Activated B cell treated with CpG ODN at 0.5 μM for 24 hours (primary cell): Measurements from ENCODE around the gene OR1M1. TPM values are rescaled to one million over a fixed set of nuclear protein-coding genes. Genes with fewer than 3 reads are reported as not detected.

Experiments used
- ATAC-seq: fragments of 200-7000 bp; cut with Tn5 transposase; one replicate; pipeline ENCODE4 v1.10.0; 2021; ENCODE audit warnings: low read depth, mild to moderate bottlenecking, moderate library complexity
- CTCF ChIA-PET: fragments of 350-600 bp; sonication (Branson Sonifier 250); formaldehyde crosslinking; loops from one replicate; lab custom pipeline; 2021; ENCODE audit warnings: antibody characterized with exemption; lab: Charles Lee
- POLR2A ChIA-PET: fragments of 350-600 bp; sonication (Branson Sonifier 250); formaldehyde crosslinking; loops from one replicate; lab custom pipeline; 2021; ENCODE audit warnings: antibody characterized with exemption; lab: Charles Lee
- DNase-seq: peaks from one replicate; pipeline ENCODE4 v3.0.0; 2022
- H3K27ac Mint-ChIP-seq: one replicate; pipeline ENCODE4 v1.8.0; 2020; ENCODE audit warnings: mixed read lengths
- H3K27me3 Mint-ChIP-seq: one replicate; pipeline ENCODE4 v1.8.0; 2021; ENCODE audit warnings: mixed read lengths
- H3K36me3 Mint-ChIP-seq: one replicate; pipeline ENCODE4 v1.8.0; 2021; ENCODE audit warnings: low read depth, mixed read lengths
- H3K4me1 Mint-ChIP-seq: one replicate; pipeline ENCODE4 v1.8.0; 2021; ENCODE audit warnings: mixed read lengths
- H3K4me3 Mint-ChIP-seq: one replicate; pipeline ENCODE4 v1.8.0; 2020; ENCODE audit warnings: mild to moderate bottlenecking, mixed read lengths
- H3K9me3 Mint-ChIP-seq: one replicate; pipeline ENCODE4 v1.8.0; 2020; ENCODE audit warnings: mixed read lengths
- CTCF ChIP-seq: fragments of 200-600 bp; IDR thresholded peaks from one replicate; pipeline ENCODE4 v1.8.0; 2022; ENCODE audit warnings: antibody characterized with exemption, mild to moderate bottlenecking
- intact Hi-C: fragments of 100-400 bp; cut with micrococcal nuclease; formaldehyde crosslinking; loops from one replicate; pipeline ENCODE4 v1.15.1; 2024
- total RNA-seq: library from RNA; stranded (reverse); gene quantifications from 2 replicates; pipeline ENCODE4 v1.2.3, GENCODE V29; 2022

The OR1M1 gene
- not detected in 2 replicates for total RNA-seq

GRCh38 chr19:9086761-9087160 is at the start of gene OR1M1:
OR1M1 (plus strand) TSS chr19:9087061; CDS start chr19:9093245, 6,184 bp downstream.
- peaks cover 2% of the 10 kb centered on the region for H3K27me3 Mint-ChIP-seq
- no peak for ATAC-seq
- POLR2A ChIA-PET, result no interaction called here
- DNase-seq, result no peak
- H3K4me3 Mint-ChIP-seq, result no peak within 1 kb of the TSS
- H3K4me1 Mint-ChIP-seq, result no peaks in the 10 kb centered on the region
- H3K9me3 Mint-ChIP-seq, result no peaks in the 10 kb centered on the region
- no peaks in the 10 kb centered on the region for H3K36me3 Mint-ChIP-seq
- CTCF ChIA-PET, result no interaction called here
- TF ChIP-seq CTCF, result no peak
- intact Hi-C loops, result no loop called here
- H3K27ac Mint-ChIP-seq, result no peak within 1 kb of the TSS

GRCh38 chr19:9037400-9038062 is 49.3 kb upstream of the OR1M1 start:
- no peaks in the 10 kb centered on the region for H3K4me1 Mint-ChIP-seq
- no peak overlapping the region for H3K4me3 Mint-ChIP-seq
- no peak for DNase-seq
- no peak for TF ChIP-seq CTCF
- no peaks in the 10 kb centered on the region for H3K9me3 Mint-ChIP-seq
- H3K27me3 Mint-ChIP-seq, result no peaks in the 10 kb centered on the region
- no peak overlapping the region for H3K27ac Mint-ChIP-seq
- H3K36me3 Mint-ChIP-seq, result no peaks in the 10 kb centered on the region
- ChIA-PET CTCF (no interaction called here), POLR2A (no interaction called here)
- intact Hi-C loops, result no loop called here
- no peak for ATAC-seq

- TF ChIP-seq CTCF, result no peak
- no peak overlapping the region for H3K4me3 Mint-ChIP-seq
- ChIA-PET CTCF (no interaction called here), POLR2A (no interaction called here)
- DNase-seq (no peak), ATAC-seq (no peak)
- H3K9me3 Mint-ChIP-seq, result no peaks in the 10 kb centered on the region
- no peak overlapping the region for H3K27ac Mint-ChIP-seq
- intact Hi-C loops, result no loop called here
- no peaks in the 10 kb centered on the region for H3K4me1 Mint-ChIP-seq
- H3K27me3 Mint-ChIP-seq, result no peaks in the 10 kb centered on the region
- no peaks in the 10 kb centered on the region for H3K36me3 Mint-ChIP-seq
These were observed 47.1 kb upstream of the OR1M1 start for GRCh38 chr19:9039728-9040127.

- intact Hi-C loops, result no loop called here
- no peaks in the 10 kb centered on the region for H3K36me3 Mint-ChIP-seq
- no peaks in the 10 kb centered on the region for H3K4me1 Mint-ChIP-seq
- no peak overlapping the region for H3K27ac Mint-ChIP-seq
- no peak overlapping the region for H3K4me3 Mint-ChIP-seq
- ChIA-PET CTCF (no interaction called here), POLR2A (no interaction called here)
- no peak for TF ChIP-seq CTCF
- DNase-seq, result no peak
- H3K9me3 Mint-ChIP-seq, result no peaks in the 10 kb centered on the region
- no peaks in the 10 kb centered on the region for H3K27me3 Mint-ChIP-seq
- ATAC-seq, result no peak
These were observed 46.7 kb upstream of the OR1M1 start for GRCh38 chr19:9040131-9040530.

GRCh38 chr19:9041023-9041422 is 45.8 kb upstream of the OR1M1 start:
- Mint-ChIP-seq H3K4me3 (no peak overlapping the region), H3K4me1 (no peaks in the 10 kb centered on the region), H3K9me3 (no peaks in the 10 kb centered on the region), H3K27me3 (no peaks in the 10 kb centered on the region), H3K36me3 (no peaks in the 10 kb centered on the region), H3K27ac (no peak overlapping the region)
- DNase-seq, result no peak
- POLR2A ChIA-PET, result no interaction called here
- TF ChIP-seq CTCF, result no peak
- intact Hi-C loops, result no loop called here
- no peak for ATAC-seq
- CTCF ChIA-PET, result no interaction called here
